ENCODE data around the gene NT5C2.
A peak's percentile ranks its signal among the peaks of the same experiment; 100 is the strongest.

The NT5C2 gene

DNA sequence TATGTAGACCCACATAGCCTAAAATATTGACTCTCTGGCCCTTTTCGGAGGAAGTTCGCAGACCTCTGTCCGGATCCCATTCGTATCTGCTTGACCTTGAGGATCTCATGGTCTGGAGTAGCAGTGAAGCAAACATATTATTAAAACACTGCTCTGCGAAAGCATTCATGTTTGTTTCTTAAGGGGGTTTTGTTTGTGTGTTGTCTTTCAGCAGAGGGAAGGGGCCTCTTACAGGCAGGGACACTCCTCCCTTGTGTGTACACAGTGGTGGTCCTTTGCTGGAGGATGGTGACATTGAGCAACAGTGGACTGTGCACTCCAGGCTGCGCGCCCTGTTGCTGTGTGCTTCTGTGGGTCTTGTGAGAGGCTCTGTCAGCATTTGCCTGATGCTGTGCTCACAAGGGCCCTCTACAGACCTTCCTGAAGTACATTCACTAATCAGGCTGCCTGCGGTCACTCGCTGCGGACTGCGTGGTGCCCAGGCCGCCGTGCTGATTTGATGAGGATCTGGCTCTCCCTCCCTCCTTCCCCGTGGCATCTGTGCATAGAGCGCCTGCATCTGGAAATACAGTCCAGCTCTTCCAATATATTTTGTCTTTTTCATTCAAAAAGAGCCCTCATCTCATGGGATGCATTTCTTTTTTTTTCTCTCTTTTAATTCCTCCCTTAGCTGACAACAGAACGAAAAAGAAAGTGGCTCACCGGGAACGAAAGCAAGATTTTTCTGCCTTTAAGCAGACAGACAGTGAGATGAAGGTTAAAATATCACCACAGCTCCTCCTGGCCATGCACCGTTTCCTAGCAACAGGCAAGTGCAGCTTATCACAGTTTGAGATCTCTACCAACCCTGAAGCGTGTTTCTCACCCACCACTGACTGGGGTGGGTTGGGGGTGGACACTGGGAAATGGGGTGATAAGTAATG is 139.2 kb downstream of the NT5C2 start:
- DNase-seq = no peak

GRCh38 chr10:103049237-103049636 is 143.8 kb downstream of the NT5C2 start:
- no peak for DNase-seq

DNA sequence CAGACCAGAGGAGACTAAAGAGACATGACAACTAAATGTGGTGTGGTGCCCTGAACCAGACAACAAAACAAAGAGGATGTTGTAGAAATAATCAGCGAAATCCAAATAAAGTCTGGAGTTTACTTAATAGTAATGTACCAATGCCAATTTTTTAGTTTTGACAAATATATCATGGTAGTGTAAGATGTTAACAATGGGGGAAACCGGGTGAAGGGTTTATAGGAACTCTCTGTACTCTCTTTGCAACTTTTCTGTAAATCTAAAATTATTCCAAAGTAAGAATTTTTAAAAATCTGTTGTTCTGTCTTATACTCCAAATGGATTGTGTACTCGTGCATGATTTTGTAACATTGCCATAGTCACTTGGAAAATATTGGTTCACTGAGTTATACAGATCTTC is 145.7 kb downstream of the NT5C2 start:
- DNase-seq = no peak

GRCh38 chr10:103045961-103046360 is 147.1 kb downstream of the NT5C2 start:
- DNase-seq = no peak

- DNase-seq = no peak
Observed at GRCh38 chr10:103044942-103045489, 148.1 kb downstream of the NT5C2 start.

GRCh38 chr10:103042908-103043307 is 150.2 kb downstream of the NT5C2 start:
- no peak for DNase-seq

- DNase-seq = peak; percentile 12 to 27
Observed at GRCh38 chr10:103042129-103042528, 150.9 kb downstream of the NT5C2 start.

DNA sequence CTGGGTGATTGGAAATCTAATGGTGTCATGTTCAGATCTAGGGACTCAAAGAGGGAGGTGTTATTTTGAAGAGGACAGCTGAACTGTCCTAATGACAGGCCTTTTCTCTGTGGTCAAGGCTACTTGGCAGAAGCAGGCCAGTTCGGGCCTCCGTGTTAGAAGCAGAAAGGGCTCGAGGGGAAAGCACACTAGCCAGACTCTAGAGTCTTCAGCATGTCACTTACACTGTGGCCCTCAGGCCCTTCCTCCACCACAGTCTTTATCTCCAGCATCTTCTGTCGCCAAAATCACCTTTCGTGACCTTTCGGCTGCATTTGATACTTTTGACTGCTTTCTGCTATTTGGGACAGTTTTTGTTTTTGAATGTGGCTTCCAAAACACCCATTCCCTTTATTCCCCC is 151.7 kb downstream of the NT5C2 start:
- no peak for DNase-seq

- DNase-seq = no peak
Observed at GRCh38 chr10:103040418-103040817, 152.7 kb downstream of the NT5C2 start.

GRCh38 chr10:103038570-103038969 is 154.5 kb downstream of the NT5C2 start:
- no peak for DNase-seq
